ENCODE results near the gene OGA. TPM values are rescaled to one million over a fixed set of nuclear protein-coding genes. Genes with fewer than 3 reads are reported as not detected.

The OGA gene
- total and polyA plus RNA-seq, 2 experiments from 2014 or later = 46.1 to 76.8 TPM

DNA sequence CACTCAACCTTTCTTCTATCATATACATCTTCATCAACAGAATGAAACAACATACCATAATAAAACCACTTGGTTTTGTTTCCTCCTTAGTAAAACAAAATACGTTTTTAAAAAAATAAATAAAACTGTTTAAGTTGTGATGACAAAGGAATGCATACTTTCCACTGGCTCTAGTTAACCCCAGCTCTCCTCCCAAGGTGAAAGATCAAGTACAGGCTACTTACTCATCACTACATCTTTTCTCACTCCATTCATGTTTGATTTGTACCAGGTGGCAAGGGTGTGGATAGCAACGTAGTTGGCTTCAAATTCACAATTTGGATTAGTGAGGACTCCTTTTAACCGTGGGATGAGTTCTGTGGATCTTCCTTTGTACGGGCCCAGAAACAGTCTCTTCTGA lies 14.7 kb downstream of the OGA start:
- H3K9me3 ChIP-seq (ENCODE audit: low read depth) = no peaks in the 10 kb centered on the region
- no peak overlapping the region for H3K4me2 ChIP-seq
- H3K4me3 ChIP-seq = no peak overlapping the region
- no peaks in the 10 kb centered on the region for H3K36me3 ChIP-seq (replicated peaks; ENCODE audit: insufficient read depth, low read depth)
- H2AFZ ChIP-seq = no peak overlapping the region
- H3K4me1 ChIP-seq (ENCODE audit: insufficient read depth) = no peaks in the 10 kb centered on the region
- no peak overlapping the region for H3K27ac ChIP-seq
- H3K27me3 ChIP-seq = no peaks in the 10 kb centered on the region
- no peaks in the 10 kb centered on the region for H3K9me2 ChIP-seq (replicated peaks; ENCODE audit: insufficient read depth)
- H3K79me2 ChIP-seq = peaks cover 79% of the 10 kb centered on the region
- H4K20me1 ChIP-seq (ENCODE audit: insufficient read depth, poor library complexity, severe bottlenecking) = peaks cover 51% of the 10 kb centered on the region
- 87% methylated on average over 4 of the region's 4 CpGs for WGBS (ENCODE audit: low lambda C conversion rate, missing lambda C conversion rate)
- DNase-seq (ENCODE audit: low spot score) = no peak
- TF ChIP-seq EZH2phosphoT487 (IDR thresholded peaks at IDR 0.05; ENCODE audit: low read depth, severe bottlenecking, unreplicated experiment) = no peak
- TF ChIP-seq, protein P1, sequence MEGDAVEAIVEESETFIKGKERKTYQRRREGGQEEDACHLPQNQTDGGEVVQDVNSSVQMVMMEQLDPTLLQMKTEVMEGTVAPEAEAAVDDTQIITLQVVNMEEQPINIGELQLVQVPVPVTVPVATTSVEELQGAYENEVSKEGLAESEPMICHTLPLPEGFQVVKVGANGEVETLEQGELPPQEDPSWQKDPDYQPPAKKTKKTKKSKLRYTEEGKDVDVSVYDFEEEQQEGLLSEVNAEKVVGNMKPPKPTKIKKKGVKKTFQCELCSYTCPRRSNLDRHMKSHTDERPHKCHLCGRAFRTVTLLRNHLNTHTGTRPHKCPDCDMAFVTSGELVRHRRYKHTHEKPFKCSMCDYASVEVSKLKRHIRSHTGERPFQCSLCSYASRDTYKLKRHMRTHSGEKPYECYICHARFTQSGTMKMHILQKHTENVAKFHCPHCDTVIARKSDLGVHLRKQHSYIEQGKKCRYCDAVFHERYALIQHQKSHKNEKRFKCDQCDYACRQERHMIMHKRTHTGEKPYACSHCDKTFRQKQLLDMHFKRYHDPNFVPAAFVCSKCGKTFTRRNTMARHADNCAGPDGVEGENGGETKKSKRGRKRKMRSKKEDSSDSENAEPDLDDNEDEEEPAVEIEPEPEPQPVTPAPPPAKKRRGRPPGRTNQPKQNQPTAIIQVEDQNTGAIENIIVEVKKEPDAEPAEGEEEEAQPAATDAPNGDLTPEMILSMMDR (IDR thresholded peaks at IDR 0.05; ENCODE audit: poor library complexity) = no peak
- TF ChIP-seq EZH2 (IDR thresholded peaks at IDR 0.05; ENCODE audit: borderline replicate concordance) = no peak

DNA sequence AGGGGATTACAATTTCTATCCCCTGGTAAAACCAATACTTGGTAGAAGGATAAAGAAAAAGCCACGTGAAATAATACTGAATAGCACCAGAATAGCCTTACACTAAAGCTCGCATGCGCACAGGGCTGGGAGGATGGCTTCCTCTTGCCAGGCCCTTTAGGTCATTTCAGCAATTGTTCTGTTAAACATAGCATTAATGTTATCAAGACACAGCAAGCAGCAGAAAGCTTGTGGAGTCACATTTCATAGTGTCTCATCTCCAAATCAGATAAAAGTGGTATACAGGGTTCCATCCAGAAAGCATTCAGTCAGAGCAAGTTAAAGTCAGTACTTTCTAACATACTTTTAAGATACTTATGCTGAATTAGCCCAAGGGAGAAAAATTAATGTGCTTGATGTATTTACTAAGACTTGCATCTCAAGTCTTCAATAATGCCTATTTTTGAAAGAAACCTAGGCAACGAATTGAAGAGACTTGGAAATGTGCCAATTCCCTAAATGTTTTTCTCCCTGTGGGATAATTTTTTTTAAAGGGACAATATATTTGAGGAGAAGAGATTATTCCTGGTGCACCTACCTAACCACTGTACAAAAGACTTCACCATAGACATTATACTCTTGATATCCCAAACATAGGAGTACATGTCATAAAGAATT lies 20.7 kb downstream of the OGA start:
- no peaks in the 10 kb centered on the region for H3K9me3 ChIP-seq (ENCODE audit: low read depth)
- no peak for TF ChIP-seq EZH2 (IDR thresholded peaks at IDR 0.05; ENCODE audit: borderline replicate concordance)
- TF ChIP-seq, protein P1 (IDR thresholded peaks at IDR 0.05; ENCODE audit: poor library complexity) = no peak
- H3K9me2 ChIP-seq (replicated peaks; ENCODE audit: insufficient read depth) = no peaks in the 10 kb centered on the region
- no peak overlapping the region for H3K4me3 ChIP-seq
- no peaks in the 10 kb centered on the region for H3K4me1 ChIP-seq (ENCODE audit: insufficient read depth)
- WGBS (ENCODE audit: low lambda C conversion rate, missing lambda C conversion rate) = 84% methylated on average over 4 of the region's 4 CpGs
- peaks cover 55% of the 10 kb centered on the region for H3K79me2 ChIP-seq
- H3K27ac ChIP-seq = no peak overlapping the region
- peaks cover 67% of the 10 kb centered on the region for H4K20me1 ChIP-seq (ENCODE audit: insufficient read depth, poor library complexity, severe bottlenecking)
- no peaks in the 10 kb centered on the region for H3K27me3 ChIP-seq
- H3K36me3 ChIP-seq (replicated peaks; ENCODE audit: insufficient read depth, low read depth) = no peaks in the 10 kb centered on the region
- no peak for DNase-seq (ENCODE audit: low spot score)
- no peak overlapping the region for H2AFZ ChIP-seq
- no peak overlapping the region for H3K4me2 ChIP-seq

DNA sequence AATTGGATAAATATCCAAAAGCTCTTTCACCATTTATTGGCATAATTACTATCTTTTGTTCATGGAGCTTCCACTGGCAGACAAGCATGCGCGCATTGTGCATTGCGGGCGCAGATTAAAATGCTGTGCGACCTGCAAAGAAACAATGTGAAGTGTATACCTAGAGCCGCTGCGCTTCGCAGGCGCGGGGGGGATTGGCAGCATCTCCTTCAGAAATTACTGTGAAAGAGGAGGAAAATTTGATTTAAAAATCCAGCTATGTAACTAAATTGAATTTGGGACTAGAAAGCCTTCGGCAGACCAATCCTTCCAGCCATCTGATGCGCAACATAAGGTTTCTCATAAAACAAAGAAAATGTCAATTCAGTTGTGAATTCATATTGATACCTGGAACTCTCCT lies 24.7 kb downstream of the OGA start:
- 98% methylated on average over 12 of the region's 12 CpGs for WGBS (ENCODE audit: low lambda C conversion rate, missing lambda C conversion rate)
- H4K20me1 ChIP-seq (ENCODE audit: insufficient read depth, poor library complexity, severe bottlenecking) = peaks cover 37% of the 10 kb centered on the region
- H2AFZ ChIP-seq = no peak overlapping the region
- H3K27ac ChIP-seq = no peak overlapping the region
- H3K36me3 ChIP-seq (replicated peaks; ENCODE audit: insufficient read depth, low read depth) = no peaks in the 10 kb centered on the region
- H3K9me3 ChIP-seq (ENCODE audit: low read depth) = no peaks in the 10 kb centered on the region
- no peak for DNase-seq (ENCODE audit: low spot score)
- H3K9me2 ChIP-seq (replicated peaks; ENCODE audit: insufficient read depth) = no peaks in the 10 kb centered on the region
- TF ChIP-seq, protein P1 (IDR thresholded peaks at IDR 0.05; ENCODE audit: poor library complexity) = no peak
- TF ChIP-seq EZH2phosphoT487 (IDR thresholded peaks at IDR 0.05; ENCODE audit: low read depth, severe bottlenecking, unreplicated experiment) (no peak), EZH2 (IDR thresholded peaks at IDR 0.05; ENCODE audit: borderline replicate concordance) (no peak)
- H3K27me3 ChIP-seq = no peaks in the 10 kb centered on the region
- no peak overlapping the region for H3K4me3 ChIP-seq
- no peak overlapping the region for H3K4me2 ChIP-seq
- peaks cover 20% of the 10 kb centered on the region for H3K79me2 ChIP-seq
- no peaks in the 10 kb centered on the region for H3K4me1 ChIP-seq (ENCODE audit: insufficient read depth)
